ENCODE data around the gene DES.

GRCh38 chr2:219392754-219393153 is 25.4 kb upstream of the DES start:
- no peak for TF ChIP-seq EZH2phosphoT487 (IDR thresholded peaks at IDR 0.05; ENCODE audit: low read depth)
- TF ChIP-seq, protein P1, sequence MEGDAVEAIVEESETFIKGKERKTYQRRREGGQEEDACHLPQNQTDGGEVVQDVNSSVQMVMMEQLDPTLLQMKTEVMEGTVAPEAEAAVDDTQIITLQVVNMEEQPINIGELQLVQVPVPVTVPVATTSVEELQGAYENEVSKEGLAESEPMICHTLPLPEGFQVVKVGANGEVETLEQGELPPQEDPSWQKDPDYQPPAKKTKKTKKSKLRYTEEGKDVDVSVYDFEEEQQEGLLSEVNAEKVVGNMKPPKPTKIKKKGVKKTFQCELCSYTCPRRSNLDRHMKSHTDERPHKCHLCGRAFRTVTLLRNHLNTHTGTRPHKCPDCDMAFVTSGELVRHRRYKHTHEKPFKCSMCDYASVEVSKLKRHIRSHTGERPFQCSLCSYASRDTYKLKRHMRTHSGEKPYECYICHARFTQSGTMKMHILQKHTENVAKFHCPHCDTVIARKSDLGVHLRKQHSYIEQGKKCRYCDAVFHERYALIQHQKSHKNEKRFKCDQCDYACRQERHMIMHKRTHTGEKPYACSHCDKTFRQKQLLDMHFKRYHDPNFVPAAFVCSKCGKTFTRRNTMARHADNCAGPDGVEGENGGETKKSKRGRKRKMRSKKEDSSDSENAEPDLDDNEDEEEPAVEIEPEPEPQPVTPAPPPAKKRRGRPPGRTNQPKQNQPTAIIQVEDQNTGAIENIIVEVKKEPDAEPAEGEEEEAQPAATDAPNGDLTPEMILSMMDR (IDR thresholded peaks at IDR 0.05; ENCODE audit: low read depth, low read length) = no peak
